Measurements from ENCODE around the gene C17orf78. TPM values are rescaled to one million over a fixed set of nuclear protein-coding genes. Genes with fewer than 3 reads are reported as not detected.

Gene C17orf78
- total and polyA plus RNA-seq, 2 donors (not counting 1 experiment from before 2014, with no cell fraction given) = not detected

- H3K27me3 ChIP-seq (replicated peaks in 1 of 4; ENCODE audit: control extremely low read depth in 1 of 4, control insufficient read depth in 3 of 4, insufficient read depth in 4 of 4, low read length in 3 of 4) = no peaks in the 10 kb centered on the region
- TF ChIP-seq EZH2 (IDR thresholded peaks at IDR 0.05; ENCODE audit: borderline replicate concordance, insufficient read depth, low read depth, low read length, poor library complexity, severe bottlenecking) = no peak
- TF ChIP-seq, protein P1, sequence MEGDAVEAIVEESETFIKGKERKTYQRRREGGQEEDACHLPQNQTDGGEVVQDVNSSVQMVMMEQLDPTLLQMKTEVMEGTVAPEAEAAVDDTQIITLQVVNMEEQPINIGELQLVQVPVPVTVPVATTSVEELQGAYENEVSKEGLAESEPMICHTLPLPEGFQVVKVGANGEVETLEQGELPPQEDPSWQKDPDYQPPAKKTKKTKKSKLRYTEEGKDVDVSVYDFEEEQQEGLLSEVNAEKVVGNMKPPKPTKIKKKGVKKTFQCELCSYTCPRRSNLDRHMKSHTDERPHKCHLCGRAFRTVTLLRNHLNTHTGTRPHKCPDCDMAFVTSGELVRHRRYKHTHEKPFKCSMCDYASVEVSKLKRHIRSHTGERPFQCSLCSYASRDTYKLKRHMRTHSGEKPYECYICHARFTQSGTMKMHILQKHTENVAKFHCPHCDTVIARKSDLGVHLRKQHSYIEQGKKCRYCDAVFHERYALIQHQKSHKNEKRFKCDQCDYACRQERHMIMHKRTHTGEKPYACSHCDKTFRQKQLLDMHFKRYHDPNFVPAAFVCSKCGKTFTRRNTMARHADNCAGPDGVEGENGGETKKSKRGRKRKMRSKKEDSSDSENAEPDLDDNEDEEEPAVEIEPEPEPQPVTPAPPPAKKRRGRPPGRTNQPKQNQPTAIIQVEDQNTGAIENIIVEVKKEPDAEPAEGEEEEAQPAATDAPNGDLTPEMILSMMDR (IDR thresholded peaks at IDR 0.05) = no peak
- H4K20me1 ChIP-seq (ENCODE audit: control insufficient read depth, insufficient read depth, low read length, poor library complexity, severe bottlenecking) = no peaks in the 10 kb centered on the region
- H3K4me3 ChIP-seq (ENCODE audit: control extremely low read depth in 1 of 5, extremely low read depth in 1 of 5, insufficient read depth in 1 of 5, low read depth in 2 of 5, low read length in 4 of 5) = no peak overlapping the region
- H3K79me2 ChIP-seq (ENCODE audit: control insufficient read depth, insufficient read depth, low read length) = no peaks in the 10 kb centered on the region
- H3K9me3 Mint-ChIP-seq (ENCODE audit: insufficient read depth) = no peaks in the 10 kb centered on the region
- intact Hi-C loops (cut with micrococcal nuclease) = no loop called here
- no peaks in the 10 kb centered on the region for H3K27me3 Mint-ChIP-seq
- no peak overlapping the region for H3K27ac ChIP-seq (ENCODE audit: low read length in 2 of 2)
- no peaks in the 10 kb centered on the region for H3K36me3 ChIP-seq (replicated peaks in 1 of 2; ENCODE audit: control extremely low read depth in 1 of 2, control insufficient read depth in 1 of 2, extremely low read depth in 1 of 2, insufficient read depth in 2 of 2, low read length in 1 of 2)
- CTCF ChIA-PET = no interaction called here
- DNase-seq = no peak
- H3K4me3 Mint-ChIP-seq = no peak overlapping the region
- H2AFZ ChIP-seq (ENCODE audit: insufficient read depth, low read depth, low read length, poor library complexity, severe bottlenecking) = no peak overlapping the region
- no peak overlapping the region for H3K27ac Mint-ChIP-seq
- H3K4me1 ChIP-seq (ENCODE audit: control insufficient read depth in 2 of 2, insufficient read depth in 2 of 2, low read length in 2 of 2) = no peaks in the 10 kb centered on the region
- H3K9ac ChIP-seq (ENCODE audit: low read length) = no peak overlapping the region
- ATAC-seq (ENCODE audit: low read depth) = no peak
- no peak overlapping the region for H3K4me2 ChIP-seq (replicated peaks; ENCODE audit: low read depth, low read length, poor library complexity, severe bottlenecking)
- H3K4me1 Mint-ChIP-seq = no peaks in the 10 kb centered on the region
- POLR2A ChIA-PET = no interaction called here
- H3K9me3 ChIP-seq (ENCODE audit: control extremely low read depth in 1 of 3, control insufficient read depth in 2 of 3, insufficient read depth in 1 of 3, low read length in 2 of 3) = no peaks in the 10 kb centered on the region
Observed at GRCh38 chr17:37385474-37385990, 9.7 kb downstream of the C17orf78 start.

DNA sequence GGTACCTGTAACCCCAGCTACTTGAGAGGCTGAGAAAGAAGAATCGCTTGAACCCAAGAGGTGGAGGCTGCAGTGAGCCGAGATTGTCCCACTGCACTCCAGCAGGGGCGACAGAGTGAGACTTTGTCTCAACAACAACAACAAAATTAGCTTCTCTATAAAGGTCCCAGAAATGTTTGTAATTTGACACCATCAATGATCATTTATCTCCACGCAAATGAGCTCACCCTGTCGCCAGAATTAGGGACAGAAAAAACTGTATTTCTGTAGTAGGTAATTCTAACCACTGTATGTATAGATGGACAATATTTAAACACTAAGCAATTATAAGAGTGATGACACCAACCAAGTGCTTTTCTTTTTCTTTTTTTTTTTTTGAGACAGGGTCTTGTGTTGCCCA lies 10.7 kb downstream of the C17orf78 start:
- H2AFZ ChIP-seq (ENCODE audit: insufficient read depth, low read depth, low read length, poor library complexity, severe bottlenecking) = no peak overlapping the region
- no peaks in the 10 kb centered on the region for H3K4me1 ChIP-seq (ENCODE audit: control insufficient read depth in 2 of 2, insufficient read depth in 2 of 2, low read length in 2 of 2)
- no peaks in the 10 kb centered on the region for H3K27me3 Mint-ChIP-seq
- H3K9me3 ChIP-seq (ENCODE audit: control extremely low read depth in 1 of 3, control insufficient read depth in 2 of 3, insufficient read depth in 1 of 3, low read length in 2 of 3) = no peaks in the 10 kb centered on the region
- no peak overlapping the region for H3K4me3 ChIP-seq (ENCODE audit: control extremely low read depth in 1 of 5, extremely low read depth in 1 of 5, insufficient read depth in 1 of 5, low read depth in 2 of 5, low read length in 4 of 5)
- WGBS (ENCODE audit: insufficient coverage) = 100% methylated on average over 1 of the region's 5 CpGs
- H3K27ac ChIP-seq (ENCODE audit: low read length in 2 of 2) = no peak overlapping the region
- H3K4me1 Mint-ChIP-seq = peaks cover 3% of the 10 kb centered on the region
- DNase-seq = no peak
- no peak for ATAC-seq (ENCODE audit: low read depth)
- H3K9ac ChIP-seq (ENCODE audit: low read length) = no peak overlapping the region
- intact Hi-C loops (cut with micrococcal nuclease) = no loop called here
- CTCF ChIA-PET = interaction anchor here (0.7 kb wide), 1 partner anchor 758 kb away, joined by 3 read pairs; no protein-coding TSS in a partner anchor
- no peak overlapping the region for H3K27ac Mint-ChIP-seq
- POLR2A ChIA-PET = no interaction called here
- no peak for TF ChIP-seq EZH2 (IDR thresholded peaks at IDR 0.05; ENCODE audit: borderline replicate concordance, insufficient read depth, low read depth, low read length, poor library complexity, severe bottlenecking)
- TF ChIP-seq, protein P1 (IDR thresholded peaks at IDR 0.05) = no peak
- H4K20me1 ChIP-seq (ENCODE audit: control insufficient read depth, insufficient read depth, low read length, poor library complexity, severe bottlenecking) = no peaks in the 10 kb centered on the region
- no peaks in the 10 kb centered on the region for H3K79me2 ChIP-seq (ENCODE audit: control insufficient read depth, insufficient read depth, low read length)
- H3K4me2 ChIP-seq (replicated peaks; ENCODE audit: low read depth, low read length, poor library complexity, severe bottlenecking) = no peak overlapping the region
- no peaks in the 10 kb centered on the region for H3K36me3 ChIP-seq (replicated peaks in 1 of 2; ENCODE audit: control extremely low read depth in 1 of 2, control insufficient read depth in 1 of 2, extremely low read depth in 1 of 2, insufficient read depth in 2 of 2, low read length in 1 of 2)
- H3K4me3 Mint-ChIP-seq = no peak overlapping the region
- no peaks in the 10 kb centered on the region for H3K27me3 ChIP-seq (replicated peaks in 1 of 4; ENCODE audit: control extremely low read depth in 1 of 4, control insufficient read depth in 3 of 4, insufficient read depth in 4 of 4, low read length in 3 of 4)
- H3K9me3 Mint-ChIP-seq (ENCODE audit: insufficient read depth) = no peaks in the 10 kb centered on the region

All from B cell (primary cell).